ENCODE measurements around the gene MYL2. TPM values are rescaled to one million over a fixed set of nuclear protein-coding genes. Genes with fewer than 3 reads are reported as not detected.

MYL2 gene
- total RNA-seq, 3 donors from 2014 or later = not detected

- Histone ChIP-seq H3K9me3 (no peaks in the 10 kb centered on the region), H3K27me3 (peaks cover 0 to 7% of the 10 kb centered on the region in 2 donors), H3K4me3 (no peak overlapping the region), H3K4me1 (no peaks in the 10 kb centered on the region), H3K36me3 (no peaks in the 10 kb centered on the region), H3K27ac (no peak overlapping the region)
- intact Hi-C loops (cut with DNase I; ENCODE audit: low total_unique reads) = no loop called here
- TF ChIP-seq CTCF (IDR thresholded peaks at IDR 0.05) (no peak), POLR2A (IDR thresholded peaks at IDR 0.05) (no peak), POLR2AphosphoS5 (IDR thresholded peaks at IDR 0.05) (no peak)
- no peak for DNase-seq (ENCODE audit: low spot score in 2 of 2)
These were observed 2.8 kb upstream of the MYL2 start for GRCh38 chr12:110923192-110923591.

- intact Hi-C loops (cut with DNase I; ENCODE audit: low total_unique reads) = no loop called here
- no peak overlapping the region for H3K27ac ChIP-seq
- H3K27me3 ChIP-seq = peaks cover 0 to 7% of the 10 kb centered on the region in 2 donors
- no peaks in the 10 kb centered on the region for H3K9me3 ChIP-seq
- no peak overlapping the region for H3K4me3 ChIP-seq
- no peak for TF ChIP-seq POLR2AphosphoS5 (IDR thresholded peaks at IDR 0.05)
- no peak for TF ChIP-seq CTCF (IDR thresholded peaks at IDR 0.05)
- TF ChIP-seq POLR2A (IDR thresholded peaks at IDR 0.05) = no peak
- no peak for DNase-seq (ENCODE audit: low spot score in 2 of 2)
- no peaks in the 10 kb centered on the region for H3K36me3 ChIP-seq
- H3K4me1 ChIP-seq = no peaks in the 10 kb centered on the region
These were observed 2.3 kb upstream of the MYL2 start for GRCh38 chr12:110922652-110923051.

GRCh38 chr12:110921262-110921661 lies 883 bp upstream of the MYL2 start:
- Histone ChIP-seq H3K27me3 (peaks cover 0 to 7% of the 10 kb centered on the region in 2 donors), H3K4me3 (no peak overlapping the region), H3K27ac (no peak overlapping the region), H3K36me3 (no peaks in the 10 kb centered on the region), H3K9me3 (no peaks in the 10 kb centered on the region), H3K4me1 (no peaks in the 10 kb centered on the region)
- no peak for TF ChIP-seq POLR2A (IDR thresholded peaks at IDR 0.05)
- no peak for DNase-seq (ENCODE audit: low spot score in 2 of 2)
- intact Hi-C loops (cut with DNase I; ENCODE audit: low total_unique reads) = no loop called here

- DNase-seq (ENCODE audit: low spot score in 2 of 2) = no peak
- no peak overlapping the region for H3K27ac ChIP-seq
- no peaks in the 10 kb centered on the region for H3K9me3 ChIP-seq
- TF ChIP-seq POLR2AphosphoS5 (IDR thresholded peaks at IDR 0.05) = no peak
- TF ChIP-seq CTCF (IDR thresholded peaks at IDR 0.05) = no peak
- no peaks in the 10 kb centered on the region for H3K4me1 ChIP-seq
- no peak overlapping the region for H3K4me3 ChIP-seq
- H3K27me3 ChIP-seq = peaks cover 0 to 7% of the 10 kb centered on the region in 2 donors
- intact Hi-C loops (cut with DNase I; ENCODE audit: low total_unique reads) = loop anchor here (1.0 kb wide), 1 partner anchor 15 kb away; no protein-coding TSS in a partner anchor
- no peaks in the 10 kb centered on the region for H3K36me3 ChIP-seq
These were observed 659 bp downstream of the MYL2 start for GRCh38 chr12:110919720-110920119.

GRCh38 chr12:110917961-110918360 lies 2.4 kb downstream of the MYL2 start:
- no peak overlapping the region for H3K4me3 ChIP-seq
- no peaks in the 10 kb centered on the region for H3K27me3 ChIP-seq
- intact Hi-C loops (cut with DNase I; ENCODE audit: low total_unique reads) = no loop called here
- TF ChIP-seq POLR2A (IDR thresholded peaks at IDR 0.05) (no peak), CTCF (IDR thresholded peaks at IDR 0.05) (no peak), POLR2AphosphoS5 (IDR thresholded peaks at IDR 0.05) (no peak)
- H3K36me3 ChIP-seq = no peaks in the 10 kb centered on the region
- no peak overlapping the region for H3K27ac ChIP-seq
- no peaks in the 10 kb centered on the region for H3K9me3 ChIP-seq
- DNase-seq (ENCODE audit: low spot score in 2 of 2) = no peak
- no peaks in the 10 kb centered on the region for H3K4me1 ChIP-seq

- Histone ChIP-seq H3K9me3 (no peaks in the 10 kb centered on the region), H3K27ac (no peak overlapping the region), H3K36me3 (no peaks in the 10 kb centered on the region), H3K27me3 (no peaks in the 10 kb centered on the region), H3K4me1 (no peaks in the 10 kb centered on the region), H3K4me3 (no peak overlapping the region)
- DNase-seq (ENCODE audit: low spot score in 2 of 2) = no peak
- intact Hi-C loops (cut with DNase I; ENCODE audit: low total_unique reads) = no loop called here
- TF ChIP-seq CTCF (IDR thresholded peaks at IDR 0.05) (no peak), POLR2AphosphoS5 (IDR thresholded peaks at IDR 0.05) (no peak), POLR2A (IDR thresholded peaks at IDR 0.05) (no peak)
These were observed 2.9 kb downstream of the MYL2 start for GRCh38 chr12:110917467-110917866.
